BJ (cell line): ENCODE data around the gene MAT2A. TPM values are rescaled to one million over a fixed set of nuclear protein-coding genes. Genes with fewer than 3 reads are reported as not detected.
"Not testable (repeated sequence)": the region's sequence is repeated elsewhere in the genome, so short reads cannot be mapped to it uniquely, and the experiment has no call there.

Source experiments
- CTCF ChIA-PET: fragments of 350-600 bp; formaldehyde crosslinking; extraction: SDS; loops from one replicate; lab custom pipeline; 2021; ENCODE audit warnings: antibody characterized with exemption, inconsistent platforms; lab: Yijun Ruan, JAX
- POLR2A ChIA-PET: fragments of 300-600 bp; sonication (Branson Sonifier 250); formaldehyde crosslinking; extraction: SDS; loops from one replicate; lab custom pipeline; 2021; ENCODE audit warnings: antibody characterized with exemption; lab: Charles Lee
- DNase-seq: peaks from one replicate; pipeline ENCODE4 v3.0.0-alpha.2; 2011; ENCODE audit warnings: low read depth
- H3K27me3 ChIP-seq: 2 replicates; pipeline ENCODE4 v1.6.0; 2011; ENCODE audit warnings: low read length; ENCODE audit not compliant: control insufficient read depth, insufficient read depth
- H3K36me3 ChIP-seq: 2 replicates; pipeline ENCODE4 v1.5.1; 2011; ENCODE audit warnings: low read length; ENCODE audit not compliant: control insufficient read depth, insufficient read depth
- H3K4me3 ChIP-seq: 2 replicates; pipeline ENCODE4 v1.5.1; 2011; ENCODE audit warnings: low read depth, mild to moderate bottlenecking, control low read depth, low read length
- CTCF ChIP-seq: IDR thresholded peaks from 2 replicates; pipeline ENCODE4 v1.5.1; 2011; ENCODE audit warnings: low read depth, mild to moderate bottlenecking, control low read depth, inconsistent platforms, low read length, moderate library complexity; ENCODE audit not compliant: insufficient read depth
- polyA plus RNA-seq: library from polyadenylated mRNA; depleted of rRNA; stranded (reverse); fragments of >200 nt; gene quantifications from 2 replicates; pipeline ENCODE4 v1.2.3, GENCODE V29; 2011

The MAT2A gene
- polyA plus RNA-seq, 1 experiment: 302 TPM

DNA sequence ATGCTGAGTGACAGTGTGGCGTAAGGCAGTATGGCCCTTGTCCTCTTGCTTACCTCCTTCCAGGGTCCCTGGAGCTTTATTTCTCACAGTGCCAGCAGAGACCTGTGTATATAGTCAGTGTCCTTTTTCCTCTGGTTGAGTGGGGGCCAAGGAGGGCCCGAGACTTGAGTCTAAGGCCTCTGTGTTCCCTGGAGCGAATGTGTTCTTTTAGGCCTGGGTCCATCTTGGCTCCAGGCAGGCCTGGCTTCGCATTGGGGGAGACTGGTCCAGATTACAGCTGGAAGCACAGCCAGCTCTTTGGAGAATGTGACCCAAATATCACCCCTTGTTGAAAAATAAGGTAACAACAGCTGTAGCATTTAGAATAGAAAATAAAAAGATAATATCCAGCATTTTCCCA lies 50.2 kb downstream of the MAT2A start:
- no peak for DNase-seq
- Histone ChIP-seq H3K27me3 (no peaks in the 10 kb centered on the region), H3K36me3 (peaks cover 1% of the 10 kb centered on the region; the same call in 1 of the 2 replicates), H3K4me3 (no peak overlapping the region)
- CTCF ChIA-PET: interaction anchor here (1.1 kb wide), 1 partner anchor 16 kb away, joined by 3 read pairs; no protein-coding TSS in a partner anchor
- TF ChIP-seq CTCF: no peak
- POLR2A ChIA-PET: no interaction called here

DNA sequence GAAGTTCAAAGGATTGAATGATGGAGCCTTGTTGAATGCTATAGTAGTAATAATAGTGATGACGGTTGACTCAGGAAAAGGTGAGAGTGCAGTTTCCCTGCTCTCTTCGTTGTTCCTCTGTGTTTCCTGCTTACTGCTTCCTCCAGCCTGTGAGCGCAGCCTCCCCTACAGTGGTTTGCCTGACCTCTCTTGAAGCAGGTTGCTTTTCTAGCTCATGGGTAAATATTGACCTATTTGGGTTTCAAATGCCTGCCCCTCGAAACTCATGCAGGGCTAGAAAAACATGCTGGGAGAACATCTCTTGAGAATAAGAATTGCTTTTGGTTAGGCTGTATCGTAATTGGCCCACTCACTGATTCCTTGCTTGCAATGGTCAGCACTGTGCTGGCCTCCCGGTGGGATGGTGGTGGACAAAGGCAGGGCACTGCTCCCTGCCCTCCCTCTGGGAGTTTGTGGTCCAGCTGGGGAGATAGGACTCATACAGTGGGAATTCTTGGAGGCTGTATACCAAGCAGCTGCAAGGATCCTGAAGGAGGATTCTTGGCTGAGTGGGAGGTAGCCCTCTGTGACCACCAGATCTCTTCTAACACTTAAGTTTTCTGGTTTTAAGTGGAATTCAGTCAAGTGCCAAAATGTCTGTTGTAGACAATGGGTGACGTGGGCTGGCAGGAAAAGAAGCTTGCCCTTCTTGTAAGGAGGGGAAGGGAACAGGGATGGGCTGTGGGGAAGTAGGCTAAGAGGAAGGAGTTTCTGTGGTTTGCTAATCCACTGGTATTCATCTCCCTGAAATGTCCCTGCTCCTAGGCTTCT lies 51.2 kb downstream of the MAT2A start:
- POLR2A ChIA-PET: no interaction called here
- no peak for TF ChIP-seq CTCF
- Histone ChIP-seq H3K36me3 (peaks cover 1% of the 10 kb centered on the region; the same call in 1 of the 2 replicates), H3K27me3 (no peaks in the 10 kb centered on the region), H3K4me3 (no peak overlapping the region)
- CTCF ChIA-PET: interaction anchor here (1.0 to 1.3 kb wide), 3 partner anchors 11 to 47 kb away, joined by 3 to 6 read pairs (median 5); no protein-coding TSS in a partner anchor
- peak; percentile 82 for DNase-seq

- no peak overlapping the region for H3K4me3 ChIP-seq
- no peaks in the 10 kb centered on the region for H3K27me3 ChIP-seq
- peaks cover 1% of the 10 kb centered on the region; the same call in 1 of the 2 replicates for H3K36me3 ChIP-seq
- TF ChIP-seq CTCF: no peak
- POLR2A ChIA-PET: no interaction called here
- CTCF ChIA-PET: interaction anchor here (0.7 to 1.6 kb wide), 7 partner anchors 10 to 170 kb away, joined by 3 to 6 read pairs (median 3); no protein-coding TSS in a partner anchor
- DNase-seq: no peak
Observed at GRCh38 chr2:85590950-85591349, 52.0 kb downstream of the MAT2A start.

DNA sequence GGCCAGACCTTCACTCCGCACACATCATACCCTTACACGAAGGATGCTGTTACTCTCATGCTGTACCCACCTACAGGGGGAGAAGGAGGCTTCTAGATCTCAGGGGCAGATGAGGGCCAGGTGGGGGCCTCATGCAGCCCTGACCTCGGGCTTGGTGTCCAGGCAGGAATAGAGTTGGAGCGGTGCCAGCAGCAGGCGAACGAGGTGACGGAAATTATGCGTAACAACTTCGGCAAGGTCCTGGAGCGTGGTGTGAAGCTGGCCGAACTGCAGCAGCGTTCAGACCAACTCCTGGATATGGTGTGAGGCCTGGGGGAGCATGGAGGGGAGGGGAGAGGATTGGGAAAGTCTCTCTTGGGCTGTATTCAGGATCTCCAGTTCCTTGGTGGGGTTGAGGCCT lies 52.6 kb downstream of the MAT2A start:
- no peak for DNase-seq
- CTCF ChIA-PET: interaction anchor here (0.5 to 1.6 kb wide), 5 partner anchors 13 to 599 kb away, joined by 3 to 5 read pairs (median 3); no protein-coding TSS in a partner anchor
- no peak for TF ChIP-seq CTCF
- Histone ChIP-seq H3K27me3 (no peaks in the 10 kb centered on the region), H3K4me3 (no peak overlapping the region), H3K36me3 (peaks cover 1% of the 10 kb centered on the region; the same call in 1 of the 2 replicates)
- POLR2A ChIA-PET: no interaction called here

DNA sequence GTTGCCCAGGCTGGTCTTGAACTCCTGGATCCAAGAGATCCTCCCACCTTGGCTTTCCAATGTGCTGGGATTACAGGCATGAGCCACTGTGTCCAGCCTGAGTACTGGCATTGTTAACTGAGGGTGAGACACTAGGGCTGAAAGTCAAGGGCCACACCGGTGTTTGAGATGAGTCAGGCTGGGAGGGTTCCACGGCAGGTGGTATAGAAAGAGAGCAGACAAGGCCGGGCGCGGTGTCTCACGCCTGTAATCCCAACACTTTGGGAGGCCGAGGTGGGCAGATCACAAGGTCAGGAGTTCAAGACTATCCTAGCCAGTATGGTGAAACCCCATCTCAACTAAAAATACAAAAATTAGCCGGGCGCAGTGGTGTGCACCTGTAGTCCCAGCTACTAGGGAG lies 53.3 kb downstream of the MAT2A start:
- H3K36me3 ChIP-seq, POLR2A ChIA-PET, DNase-seq, H3K27me3 ChIP-seq, H3K4me3 ChIP-seq: not testable (repeated sequence)
- CTCF ChIA-PET: interaction anchor here (0.5 to 1.6 kb wide), 2 partner anchors 136 to 600 kb away, joined by 3 read pairs; no protein-coding TSS in a partner anchor
